GM18498 (cell line): ENCODE data around the gene LTF.

Source experiments
- ATAC-seq: cut with Tn5 transposase; IDR thresholded peaks from one replicate; pipeline ENCODE4 v1.9.1; 2021; ENCODE audit warnings: mild to moderate bottlenecking, moderate library complexity; ENCODE audit not compliant: unreplicated experiment

LTF gene

DNA sequence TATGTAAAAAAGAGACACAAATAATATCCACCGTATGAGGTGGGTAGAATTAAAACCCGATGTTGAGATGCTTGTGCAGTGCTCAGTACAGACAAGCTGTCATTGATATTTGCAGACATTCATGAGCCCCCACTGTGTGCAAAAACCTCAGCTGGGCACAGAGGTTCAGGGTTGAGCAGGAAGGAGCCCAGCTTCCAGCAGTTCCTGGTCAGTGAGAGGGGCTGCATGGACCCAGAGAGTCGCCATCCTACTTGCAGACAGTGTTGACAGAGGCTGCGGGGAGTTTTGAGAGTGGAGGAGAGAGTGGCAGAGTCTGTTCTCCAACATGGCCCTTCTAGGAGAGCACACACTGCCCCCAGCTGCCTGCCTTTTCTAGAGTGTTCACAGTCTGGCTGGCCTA lies 6.1 kb upstream of the LTF start:
- no peak for ATAC-seq

DNA sequence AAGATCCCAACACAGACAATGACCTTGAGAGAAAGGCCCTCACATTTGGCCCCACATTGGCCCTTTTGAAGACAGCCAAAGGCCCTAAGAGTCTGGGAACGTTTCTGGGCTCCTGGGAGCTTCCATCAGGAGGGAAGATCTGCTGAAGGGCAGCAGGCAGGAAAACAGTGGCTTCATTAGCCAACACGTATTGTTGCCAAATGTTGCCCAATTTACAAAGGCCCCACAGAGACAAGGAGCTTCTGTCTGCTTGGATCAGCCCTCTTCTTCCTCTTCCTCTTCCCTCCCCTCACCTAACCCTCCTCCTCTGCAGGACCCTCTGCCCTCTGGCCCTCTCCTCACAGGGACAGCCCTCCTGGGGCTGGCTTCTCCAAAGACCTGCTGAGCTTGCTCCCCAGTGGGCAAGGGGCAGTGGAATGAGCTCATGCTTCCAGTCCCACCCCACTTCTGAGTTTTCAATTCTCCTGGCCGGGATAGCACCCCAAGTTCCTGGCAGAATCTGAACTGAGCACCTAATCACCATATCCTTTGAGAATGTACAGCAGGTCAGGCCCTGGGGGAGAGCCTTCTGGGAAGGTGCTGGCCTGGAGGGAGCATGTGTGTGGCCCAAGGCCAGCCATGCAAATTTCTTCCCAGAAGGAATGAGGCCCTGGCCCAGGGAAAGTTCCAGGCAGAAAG lies 5.1 kb upstream of the LTF start:
- no peak for ATAC-seq

DNA sequence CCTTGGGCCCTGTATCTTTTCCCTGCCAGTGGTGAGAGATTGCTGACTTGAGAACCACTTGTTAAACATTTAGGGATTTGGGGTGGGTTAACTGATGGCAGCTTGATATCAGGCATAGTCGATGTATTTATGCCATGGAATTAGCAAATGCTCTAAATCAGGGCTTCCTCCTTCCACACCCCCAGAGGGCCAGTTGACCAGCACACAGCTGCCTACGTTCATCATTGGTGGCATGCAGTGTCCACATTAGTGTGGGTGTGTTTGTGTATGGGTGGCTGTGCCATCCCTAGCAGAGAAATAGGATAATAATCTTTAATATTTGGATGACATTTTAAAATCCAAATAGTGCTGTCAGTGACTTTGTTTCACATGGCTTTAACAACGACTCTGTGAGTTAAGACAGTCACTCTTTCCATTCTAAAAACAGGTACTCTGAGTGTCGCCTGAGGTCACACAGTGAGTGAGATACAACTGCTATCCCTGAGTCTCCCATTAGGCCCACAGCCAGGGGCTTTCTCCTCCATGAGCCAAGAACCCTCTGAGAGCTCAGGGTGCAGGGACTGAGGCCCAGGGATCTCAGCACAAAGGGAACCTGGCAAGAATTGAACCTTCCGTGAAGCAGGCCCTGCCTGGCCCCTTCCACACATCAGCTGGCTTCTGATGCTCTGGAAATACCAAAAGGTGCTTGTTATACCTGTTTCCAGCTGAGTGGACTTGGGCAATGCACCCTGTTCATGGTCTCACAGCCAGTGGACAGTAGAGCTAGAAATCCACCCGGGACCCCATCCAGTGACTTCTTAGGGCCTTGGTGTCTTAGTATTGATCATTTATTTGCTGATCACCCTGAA lies 4.3 kb upstream of the LTF start:
- no peak for ATAC-seq

GRCh38 chr3:46467562-46467961 lies 2.9 kb upstream of the LTF start:
- ATAC-seq = no peak

- ATAC-seq = no peak
These were observed 2.2 kb upstream of the LTF start for GRCh38 chr3:46466871-46467403.

GRCh38 chr3:46466273-46466672 lies 1.6 kb upstream of the LTF start:
- ATAC-seq = no peak

- ATAC-seq = no peak
These were observed 453 bp upstream of the LTF start for GRCh38 chr3:46465196-46465520.

DNA sequence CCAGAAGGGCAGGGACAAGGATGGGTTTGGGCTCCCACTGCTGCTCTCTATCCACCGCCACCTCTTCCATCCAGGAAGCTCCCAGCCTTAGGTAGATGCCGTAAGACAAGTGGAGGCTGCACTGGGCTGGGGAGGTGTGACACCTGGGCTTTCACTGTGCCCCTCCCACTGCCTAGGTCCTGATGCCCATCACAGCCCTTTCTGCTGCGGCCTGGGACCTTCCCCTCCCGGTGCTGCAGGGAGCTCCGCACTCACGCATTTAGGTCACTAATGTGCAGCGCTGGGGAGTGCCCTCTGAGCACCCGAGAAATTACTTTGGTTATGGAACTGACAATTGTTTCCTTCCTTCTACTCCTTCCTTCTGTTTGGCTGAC lies 850 bp downstream of the LTF start:
- ATAC-seq = no peak

GRCh38 chr3:46463120-46463867 lies 1.4 kb downstream of the LTF start:
- ATAC-seq = no peak

DNA sequence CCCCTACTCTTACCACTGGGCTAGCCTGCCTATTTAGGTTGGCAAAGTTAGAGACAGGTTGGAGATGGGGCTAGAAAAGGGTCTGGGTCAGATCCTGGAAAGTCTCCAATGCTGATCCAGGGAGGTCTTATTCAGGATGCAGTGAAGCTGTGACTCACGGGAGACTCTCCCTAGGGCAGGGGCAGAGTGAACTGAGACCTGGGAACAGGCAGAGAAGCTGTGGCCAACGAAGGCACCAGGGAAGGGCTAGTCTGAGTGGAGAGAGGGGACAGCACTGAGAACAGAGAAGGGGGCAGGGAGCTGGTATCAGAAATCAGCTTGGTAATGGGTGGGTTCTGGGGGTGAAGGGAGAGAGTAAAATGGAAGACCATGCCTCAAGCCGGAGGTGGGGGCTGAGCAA lies 2.2 kb downstream of the LTF start:
- ATAC-seq = no peak

DNA sequence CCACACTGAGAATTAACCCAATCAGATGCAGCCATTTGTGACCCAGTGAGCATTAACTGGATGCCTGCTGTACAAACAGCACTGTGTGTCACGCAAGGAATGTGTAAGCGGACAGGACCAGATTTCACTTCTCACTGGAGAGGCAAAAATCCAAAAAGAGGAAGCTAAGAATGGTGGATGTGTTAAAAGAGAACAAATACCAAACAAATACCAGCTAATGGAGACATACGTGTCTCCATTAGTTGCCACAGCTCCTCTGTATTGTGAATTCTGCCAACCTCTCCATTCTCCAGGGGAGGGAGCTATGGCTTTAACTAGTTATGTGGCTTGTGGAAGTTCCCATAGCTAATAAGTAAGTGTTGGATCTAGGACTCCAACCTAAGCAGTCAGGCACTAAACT lies 2.6 kb downstream of the LTF start:
- no peak for ATAC-seq

- ATAC-seq = no peak
These were observed 4.7 kb downstream of the LTF start for GRCh38 chr3:46460051-46460450.

DNA sequence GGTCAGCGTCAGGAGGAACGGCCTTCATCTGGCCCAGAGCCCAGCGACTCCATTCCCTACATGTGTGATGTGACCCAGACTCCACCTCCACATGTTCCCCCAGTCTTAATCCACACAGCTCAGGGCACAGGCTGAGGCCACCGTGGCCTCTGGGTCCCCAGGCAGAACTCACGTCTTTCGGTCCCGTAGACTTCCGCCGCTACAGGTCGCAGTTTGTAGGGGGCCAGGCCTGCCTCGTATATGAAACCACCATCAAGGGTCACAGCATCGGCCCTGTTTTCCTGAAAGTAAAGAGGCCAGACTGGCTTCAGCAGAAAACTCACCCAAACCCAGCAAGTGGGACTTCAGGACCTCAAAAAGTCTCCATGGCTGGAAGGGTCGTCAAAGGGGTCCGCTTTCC lies 8.6 kb downstream of the LTF start:
- ATAC-seq = no peak

DNA sequence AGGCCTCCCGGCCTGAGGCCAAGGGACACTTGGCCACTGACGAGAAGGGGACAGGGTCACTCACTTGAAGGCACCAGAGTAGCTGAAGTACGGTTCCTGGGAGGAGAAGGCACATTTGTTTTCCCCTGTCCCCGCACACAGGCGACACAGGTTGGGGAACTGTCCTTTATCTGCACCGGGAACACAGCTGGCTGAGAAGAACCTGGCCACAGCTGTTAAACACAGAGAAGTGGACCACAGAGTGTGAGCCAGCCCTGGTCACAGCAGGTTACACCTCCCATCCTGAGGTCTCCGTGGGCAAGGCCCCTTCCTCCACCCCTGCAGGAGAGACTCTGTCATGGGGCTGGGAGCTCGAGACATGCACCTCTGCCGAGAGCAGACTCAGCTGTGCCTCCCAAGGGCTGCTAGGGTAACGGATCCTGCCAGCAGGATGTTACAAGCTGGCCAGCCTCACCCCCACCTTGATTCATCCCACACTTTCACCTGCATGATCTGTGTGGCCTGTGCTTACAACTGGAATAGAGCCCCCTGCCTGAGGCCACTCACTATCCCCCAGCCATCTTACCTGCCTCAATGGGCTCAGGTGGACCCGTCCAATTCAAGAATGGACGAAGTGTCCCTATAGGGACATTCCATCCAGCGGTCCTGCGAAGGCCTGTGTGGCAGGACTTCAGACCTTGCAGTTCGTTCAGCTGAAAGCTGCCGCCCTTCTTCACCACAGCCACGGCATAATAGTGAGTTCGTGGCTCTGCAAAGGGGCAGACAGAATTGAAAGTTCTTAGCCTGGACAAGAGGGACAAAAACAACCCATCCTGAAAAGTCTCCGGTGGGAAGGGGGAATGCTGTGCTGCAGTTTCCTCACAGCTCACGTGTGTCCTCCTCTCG lies 9.2 kb downstream of the LTF start:
- ATAC-seq = no peak

GRCh38 chr3:46454606-46455005 lies 10.1 kb downstream of the LTF start:
- ATAC-seq = no peak

DNA sequence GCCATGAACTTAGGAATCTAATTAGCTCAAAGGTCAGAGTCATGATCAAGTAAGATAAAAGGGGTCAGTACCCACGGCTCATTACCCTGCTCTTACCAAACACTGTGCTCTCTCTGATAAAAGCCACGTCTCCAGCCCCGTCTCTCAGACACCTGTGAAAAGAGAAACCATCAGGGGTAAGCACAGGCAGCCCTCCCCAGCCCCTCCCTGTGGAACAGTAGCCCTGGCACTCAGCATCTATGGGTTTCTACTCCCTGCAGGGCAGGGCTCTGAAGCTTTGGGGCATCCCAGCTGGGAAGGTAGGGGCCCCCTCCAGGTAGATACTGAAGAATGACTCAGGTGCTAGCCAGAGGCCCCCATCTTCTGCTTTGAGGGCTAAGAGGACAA lies 10.5 kb downstream of the LTF start:
- no peak for ATAC-seq

- no peak for ATAC-seq
These were observed 11.0 kb downstream of the LTF start for GRCh38 chr3:46453526-46454208.

DNA sequence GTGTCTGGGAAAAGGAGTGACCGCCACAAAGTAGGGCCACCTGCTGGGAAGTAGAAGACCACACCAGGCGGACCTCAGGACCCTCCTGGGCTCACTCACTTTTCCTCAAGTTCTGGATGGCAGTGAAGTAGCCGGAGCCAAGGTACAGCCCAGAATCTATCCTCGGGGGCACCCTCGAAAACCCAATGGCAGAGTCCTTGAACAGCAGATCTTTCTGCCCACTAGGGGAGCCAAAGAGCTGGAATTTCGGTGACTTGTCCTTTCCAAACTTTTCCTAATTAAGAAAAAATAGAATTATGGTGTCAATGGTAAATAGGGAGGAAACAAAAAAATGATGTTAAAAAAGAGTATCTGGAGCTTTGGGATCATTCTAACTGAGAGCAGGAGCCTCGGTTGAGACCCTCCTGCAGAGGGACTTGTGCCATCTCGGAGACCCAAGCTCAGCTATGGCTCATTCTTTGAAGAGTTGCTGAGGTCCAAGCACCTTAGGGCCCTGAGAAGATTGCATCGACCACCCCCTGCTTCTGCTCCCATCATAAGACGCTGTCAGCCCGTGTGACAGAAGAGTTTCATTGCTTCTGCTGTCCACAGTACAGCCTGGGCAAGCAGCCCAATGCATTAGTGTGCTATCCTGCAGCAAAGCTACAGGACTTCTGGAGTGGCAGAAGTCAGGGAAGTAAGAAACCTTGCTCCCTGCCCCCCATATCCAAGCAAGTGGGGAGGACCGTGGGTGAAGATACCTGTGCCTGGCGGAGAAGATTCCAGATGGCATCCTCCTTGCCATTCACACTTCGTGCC lies 14.8 kb downstream of the LTF start:
- no peak for ATAC-seq

DNA sequence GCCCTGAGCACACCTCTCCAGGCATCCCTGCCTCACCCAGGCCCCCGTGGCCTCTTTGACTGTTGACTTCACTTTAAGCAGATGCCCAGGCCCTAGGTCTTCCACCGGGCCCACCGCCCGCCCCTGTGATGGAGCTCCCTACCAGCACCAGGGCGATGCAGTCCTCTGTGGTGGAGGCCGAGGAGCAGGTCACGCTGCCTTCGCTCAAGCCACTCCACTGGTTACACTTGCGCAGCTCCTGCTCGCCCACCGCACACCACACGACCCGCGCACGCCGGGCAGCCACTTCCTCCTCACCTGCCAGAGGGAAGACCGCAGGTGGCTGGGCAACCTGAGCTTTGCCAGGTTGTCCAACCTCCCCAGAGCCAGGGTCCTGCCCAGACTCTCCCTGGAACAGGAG lies 16.0 kb downstream of the LTF start:
- ATAC-seq = no peak
